Fibroblast of villous mesenchyme (primary cell): Measurements from ENCODE around the gene TREX2. TPM values are rescaled to one million over a fixed set of nuclear protein-coding genes. Genes with fewer than 3 reads are reported as not detected.

Experiments
- DNase-seq: peaks from one replicate; pipeline ENCODE4 v3.0.0-alpha.2; 2010; ENCODE audit warnings: low read depth
- H3K4me3 ChIP-seq: 2 replicates; pipeline ENCODE4 v1.5.1; 2011; ENCODE audit warnings: low read depth, mild to moderate bottlenecking, low read length
- CTCF ChIP-seq: IDR thresholded peaks from 2 replicates; pipeline ENCODE4 v1.5.1; 2012; ENCODE audit warnings: low read depth, mild to moderate bottlenecking, low read length; ENCODE audit not compliant: insufficient read depth
- total RNA-seq: library from RNA; depleted of rRNA; stranded (reverse); fragments of >200 nt; gene quantifications from 2 replicates; pipeline ENCODE4 v1.2.3, GENCODE V29; 2012

The TREX2 gene
- total RNA-seq, 1 donor, result 3.0 TPM

GRCh38 chrX:153450114-153450948 is 4.5 kb upstream of the TREX2 start:
- no peak overlapping the region for H3K4me3 ChIP-seq
- no peak for TF ChIP-seq CTCF
- DNase-seq, result no peak

GRCh38 chrX:153449368-153450113 is 3.7 kb upstream of the TREX2 start:
- no peak for DNase-seq
- H3K4me3 ChIP-seq, result no peak overlapping the region
- TF ChIP-seq CTCF, result no peak

- no peak for DNase-seq
- no peak for TF ChIP-seq CTCF
- H3K4me3 ChIP-seq, result no peak overlapping the region
Observed at GRCh38 chrX:153448556-153449367, 2.9 kb upstream of the TREX2 start.

DNA sequence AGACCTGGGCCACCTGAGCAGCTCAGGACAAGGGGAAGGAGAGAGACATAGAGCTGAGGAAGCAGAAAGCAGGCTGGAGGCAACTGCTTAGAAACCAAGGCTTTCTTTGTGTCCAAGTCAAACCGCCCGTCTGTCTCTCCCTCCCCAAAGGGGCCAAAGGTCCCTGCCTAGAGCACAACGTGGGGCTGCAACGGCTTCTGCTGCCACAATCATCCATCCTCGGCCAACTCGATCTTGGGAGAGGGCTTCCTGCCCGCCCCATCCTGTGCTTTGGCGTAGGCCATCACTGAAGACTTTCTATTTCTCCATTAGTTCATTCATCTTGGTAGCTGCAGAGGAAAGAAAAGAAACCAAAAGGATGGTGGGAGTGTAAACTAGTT is 1.7 kb upstream of the TREX2 start:
- no peak overlapping the region for H3K4me3 ChIP-seq
- no peak for TF ChIP-seq CTCF
- no peak for DNase-seq

DNA sequence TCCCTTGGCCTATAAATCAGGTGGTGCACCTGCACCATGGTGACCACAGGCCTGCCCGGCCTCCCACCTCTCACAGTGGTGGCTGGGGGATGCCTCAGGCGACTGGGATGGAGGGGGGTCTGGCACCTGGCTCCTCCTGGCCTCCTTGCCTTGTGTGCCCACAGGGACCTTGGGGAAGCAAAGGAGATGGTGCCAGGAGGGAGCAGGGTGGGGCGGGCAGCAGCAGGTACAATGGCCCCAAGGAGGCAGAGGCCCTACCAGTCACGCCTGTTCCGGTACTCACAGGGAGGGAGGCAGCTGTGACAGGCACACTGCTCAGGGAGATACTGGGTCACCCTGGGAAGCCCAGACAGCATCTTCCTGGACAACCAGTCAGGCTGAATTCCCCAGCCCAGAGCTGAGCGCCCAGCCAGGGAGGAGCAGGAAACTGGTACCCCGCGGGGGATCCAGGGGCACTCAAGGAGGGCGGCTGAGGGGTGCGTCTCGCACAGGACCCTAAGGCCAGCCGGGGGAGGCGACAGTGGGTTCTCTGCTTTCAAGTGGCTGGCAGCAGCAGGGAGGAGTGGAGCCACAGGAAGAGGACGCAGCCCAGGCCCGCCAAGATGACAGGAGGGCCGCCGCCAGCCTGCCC is 1.2 kb upstream of the TREX2 start:
- no peak overlapping the region for H3K4me3 ChIP-seq
- no peak for DNase-seq
- no peak for TF ChIP-seq CTCF

- no peak overlapping the region for H3K4me3 ChIP-seq
- TF ChIP-seq CTCF, result no peak
- DNase-seq, result no peak
Observed at GRCh38 chrX:153446636-153446936, 730 bp upstream of the TREX2 start.
